ENCODE measurements around the gene GPC5. TPM values are rescaled to one million over a fixed set of nuclear protein-coding genes. Genes with fewer than 3 reads are reported as not detected.

GPC5 gene
- total and polyA plus RNA-seq, 2 of the 8 experiments (the other 6 are each of a cell fraction or from before 2014, with no cell fraction given) = 0.20 to 0.39 TPM

- TF ChIP-seq CHD7 (IDR thresholded peaks at IDR 0.05; ENCODE audit: insufficient replicate concordance, low read length) (no peak), BACH1 (IDR thresholded peaks at IDR 0.05; ENCODE audit: low read length) (no peak), JUND (IDR thresholded peaks at IDR 0.05; ENCODE audit: low read length) (no peak), SP2 (IDR thresholded peaks at IDR 0.05; ENCODE audit: low read length) (no peak), CHD2 (IDR thresholded peaks at IDR 0.05; ENCODE audit: low read length) (no peak), EGR1 (IDR thresholded peaks at IDR 0.05; ENCODE audit: borderline replicate concordance, low read depth, low read length) (no peak), HDAC2 (IDR thresholded peaks at IDR 0.05; ENCODE audit: borderline replicate concordance in 1 of 2, low read depth in 2 of 2, low read length in 2 of 2) (no peak), BCL11A (IDR thresholded peaks at IDR 0.05; ENCODE audit: low read depth in 2 of 2, low read length in 2 of 2) (no peak), SAP30 (IDR thresholded peaks at IDR 0.05; ENCODE audit: insufficient read depth, insufficient replicate concordance, low read length) (no peak), SP1 (IDR thresholded peaks at IDR 0.05; ENCODE audit: low read depth, low read length) (no peak)
Observed at GRCh38 chr13:91630946-91631345, 232.5 kb downstream of the GPC5 start (continued).

All from H1 (cell line).